ENCODE results near the gene ISL1.

ISL1 gene

GRCh38 chr5:51386916-51387883 lies 4.0 kb downstream of the ISL1 start:
- DNase-seq (ENCODE audit: low read depth in 3 of 3) = no peak

- no peak for DNase-seq (ENCODE audit: low read depth in 3 of 3)
Measured at GRCh38 chr5:51387884-51388275, 4.6 kb downstream of the ISL1 start.

GRCh38 chr5:51388488-51389287 lies 5.4 kb downstream of the ISL1 start:
- no peak for DNase-seq (ENCODE audit: low read depth in 3 of 3)

- no peak for DNase-seq (ENCODE audit: low read depth in 3 of 3)
Measured at GRCh38 chr5:51389288-51389576, 6.0 kb downstream of the ISL1 start.

- DNase-seq (ENCODE audit: low read depth in 3 of 3) = no peak
Measured at GRCh38 chr5:51389577-51390463, 6.6 kb downstream of the ISL1 start.

GRCh38 chr5:51391175-51391574 lies 7.9 kb downstream of the ISL1 start:
- no peak for DNase-seq (ENCODE audit: low read depth in 3 of 3)

GRCh38 chr5:51392689-51393199 lies 9.5 kb downstream of the ISL1 start:
- DNase-seq (ENCODE audit: low read depth in 3 of 3) = no peak

GRCh38 chr5:51394609-51395008 lies 11.4 kb downstream of the ISL1 start:
- no peak for DNase-seq (ENCODE audit: low read depth in 3 of 3)

GRCh38 chr5:51395245-51395644 lies 12.0 kb downstream of the ISL1 start:
- DNase-seq (ENCODE audit: low read depth in 3 of 3) = no peak

GRCh38 chr5:51395666-51396356 lies 12.6 kb downstream of the ISL1 start:
- DNase-seq (ENCODE audit: low read depth in 3 of 3) = no peak

GRCh38 chr5:51396797-51397196 lies 13.5 kb downstream of the ISL1 start:
- DNase-seq (ENCODE audit: low read depth in 3 of 3) = no peak

- DNase-seq (ENCODE audit: low read depth in 3 of 3) = no peak
Measured at GRCh38 chr5:51397996-51398395, 14.7 kb downstream of the ISL1 start.

- DNase-seq (ENCODE audit: low read depth in 3 of 3) = no peak
Measured at GRCh38 chr5:51398875-51399642, 15.8 kb downstream of the ISL1 start.

- DNase-seq (ENCODE audit: low read depth in 3 of 3) = no peak
Measured at GRCh38 chr5:51399643-51400006, 16.4 kb downstream of the ISL1 start.

- DNase-seq (ENCODE audit: low read depth in 3 of 3) = no peak
Measured at GRCh38 chr5:51404255-51404654, 21.0 kb downstream of the ISL1 start.

- DNase-seq (ENCODE audit: low read depth in 3 of 3) = no peak
Measured at GRCh38 chr5:51411921-51412325, 28.7 kb downstream of the ISL1 start.

GRCh38 chr5:51414516-51414915 lies 31.3 kb downstream of the ISL1 start:
- DNase-seq (ENCODE audit: low read depth in 3 of 3) = no peak

GRCh38 chr5:51416149-51416548 lies 32.9 kb downstream of the ISL1 start:
- DNase-seq (ENCODE audit: low read depth in 3 of 3) = no peak

- DNase-seq (ENCODE audit: low read depth in 3 of 3) = no peak
Measured at GRCh38 chr5:51433052-51433710, 49.9 kb downstream of the ISL1 start.

- DNase-seq (ENCODE audit: low read depth in 3 of 3) = no peak
Measured at GRCh38 chr5:51439232-51439631, 56.0 kb downstream of the ISL1 start.
